KOPT-K1 (cell line): ENCODE data around the gene ERGIC3.

Experiments
- H3K27ac ChIP-seq: fragments of 200-600 bp; sonication (generic); 2 replicates; pipeline ENCODE4 v1.5.1; 2016; ENCODE audit warnings: antibody characterized with exemption, mild to moderate bottlenecking, low read depth, low read length; ENCODE audit not compliant: poor library complexity, severe bottlenecking
- H3K36me3 ChIP-seq: fragments of 200-600 bp; sonication (generic); 2 replicates; pipeline ENCODE4 v1.5.1; 2017; ENCODE audit warnings: antibody characterized with exemption, mild to moderate bottlenecking, low read length, moderate library complexity; ENCODE audit not compliant: insufficient read depth
- H3K9me3 ChIP-seq: fragments of 200-600 bp; sonication (generic); 2 replicates; pipeline ENCODE4 v1.5.1; 2017; ENCODE audit warnings: antibody characterized with exemption, low read length, mild to moderate bottlenecking; ENCODE audit not compliant: insufficient read depth, poor library complexity, severe bottlenecking

Gene ERGIC3

DNA sequence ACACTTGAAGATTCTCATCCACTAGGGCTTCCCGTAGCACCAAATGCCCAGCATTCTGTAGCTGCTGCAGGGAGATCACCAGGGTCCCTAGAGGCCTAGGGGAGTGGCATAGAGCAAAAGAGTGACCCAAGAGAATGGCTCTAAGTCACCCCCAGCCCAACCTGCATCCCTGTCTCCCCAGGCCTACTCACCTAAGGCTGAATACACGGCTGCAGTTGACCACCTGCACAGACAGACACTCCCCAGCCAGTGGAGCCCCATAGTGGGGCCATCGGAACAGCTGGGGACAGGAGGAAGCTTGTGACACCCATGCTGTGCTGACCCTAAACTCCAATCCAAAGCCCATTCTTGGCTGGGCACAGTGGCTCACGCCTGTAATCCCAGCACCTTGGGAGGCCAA, 64.2 kb downstream of the ERGIC3 start:
- Histone ChIP-seq H3K9me3 (no peaks in the 10 kb centered on the region), H3K36me3 (no peaks in the 10 kb centered on the region), H3K27ac (no peak overlapping the region)
